IPS-18c (cell line): ENCODE data around the gene PTGES.

Experiments used
- H3K4me3 ChIP-seq: 2 replicates; pipeline ENCODE4 v1.7.0; 2013; ENCODE audit warnings: low read depth, mild to moderate bottlenecking, low read length, moderate library complexity; ENCODE audit not compliant: insufficient read depth
- H3K9me3 ChIP-seq: one replicate; pipeline ENCODE4 v1.6.1; 2013; ENCODE audit warnings: mild to moderate bottlenecking, low read length, moderate library complexity; ENCODE audit not compliant: control insufficient read depth, insufficient read depth

Gene PTGES

GRCh38 chr9:129732100-129732499 lies 20.7 kb downstream of the PTGES start:
- H3K4me3 ChIP-seq, result no peak overlapping the region
- peaks cover 2% of the 10 kb centered on the region for H3K9me3 ChIP-seq

GRCh38 chr9:129731477-129732085 lies 21.3 kb downstream of the PTGES start:
- H3K4me3 ChIP-seq, result no peak overlapping the region

GRCh38 chr9:129728744-129729143 lies 24.1 kb downstream of the PTGES start:
- Histone ChIP-seq H3K4me3 (no peak overlapping the region), H3K9me3 (no peaks in the 10 kb centered on the region)

More at GRCh38 chr9:129731477-129732085, 21.3 kb downstream of the PTGES start:
- peaks cover 2% of the 10 kb centered on the region for H3K9me3 ChIP-seq

GRCh38 chr9:129726322-129727160 lies 26.3 kb downstream of the PTGES start:
- Histone ChIP-seq H3K9me3 (no peaks in the 10 kb centered on the region), H3K4me3 (no peak overlapping the region)

- Histone ChIP-seq H3K4me3 (no peak overlapping the region), H3K9me3 (no peaks in the 10 kb centered on the region)
Measured at GRCh38 chr9:129725795-129726251, 27.0 kb downstream of the PTGES start.

GRCh38 chr9:129724456-129725190 lies 28.2 kb downstream of the PTGES start:
- Histone ChIP-seq H3K4me3 (no peak overlapping the region), H3K9me3 (no peaks in the 10 kb centered on the region)

GRCh38 chr9:129722913-129723312 lies 29.9 kb downstream of the PTGES start:
- no peak overlapping the region for H3K4me3 ChIP-seq
- H3K9me3 ChIP-seq, result no peaks in the 10 kb centered on the region

- Histone ChIP-seq H3K4me3 (no peak overlapping the region), H3K9me3 (no peaks in the 10 kb centered on the region)
Measured at GRCh38 chr9:129720865-129721545, 31.8 kb downstream of the PTGES start.

- Histone ChIP-seq H3K9me3 (no peaks in the 10 kb centered on the region), H3K4me3 (no peak overlapping the region)
Measured at GRCh38 chr9:129720181-129720864, 32.5 kb downstream of the PTGES start.

GRCh38 chr9:129719135-129719534 lies 33.7 kb downstream of the PTGES start:
- H3K9me3 ChIP-seq, result no peaks in the 10 kb centered on the region
- H3K4me3 ChIP-seq, result no peak overlapping the region

- Histone ChIP-seq H3K9me3 (no peaks in the 10 kb centered on the region), H3K4me3 (no peak overlapping the region)
Measured at GRCh38 chr9:129718647-129719046, 34.2 kb downstream of the PTGES start.

GRCh38 chr9:129717991-129718390 lies 34.9 kb downstream of the PTGES start:
- H3K9me3 ChIP-seq, result no peaks in the 10 kb centered on the region

GRCh38 chr9:129716091-129716490 lies 36.8 kb downstream of the PTGES start:
- Histone ChIP-seq H3K9me3 (no peaks in the 10 kb centered on the region), H3K4me3 (no peak overlapping the region)

More at GRCh38 chr9:129717991-129718390, 34.9 kb downstream of the PTGES start:
- no peak overlapping the region for H3K4me3 ChIP-seq

GRCh38 chr9:129714511-129715061 lies 38.3 kb downstream of the PTGES start:
- no peak overlapping the region for H3K4me3 ChIP-seq
- no peaks in the 10 kb centered on the region for H3K9me3 ChIP-seq

GRCh38 chr9:129713402-129713679 lies 39.5 kb downstream of the PTGES start:
- no peaks in the 10 kb centered on the region for H3K9me3 ChIP-seq
- no peak overlapping the region for H3K4me3 ChIP-seq

GRCh38 chr9:129712634-129713401 lies 40.0 kb downstream of the PTGES start:
- no peaks in the 10 kb centered on the region for H3K9me3 ChIP-seq
- no peak overlapping the region for H3K4me3 ChIP-seq
